ENCODE results near the gene STXBP4.

- no peak for TF ChIP-seq CTCF (IDR thresholded peaks at IDR 0.05; ENCODE audit: insufficient read depth, low read length, poor library complexity, severe bottlenecking)
- no peak for TF ChIP-seq EZH2phosphoT487 (conservative IDR thresholded peaks at IDR 0.05; ENCODE audit: low read length)
Observed at GRCh38 chr17:54983260-54983659, 14.7 kb downstream of the STXBP4 start.
